Liver (tissue), 9 donors: ENCODE measurements around the gene ARPC5L. TPM values are rescaled to one million over a fixed set of nuclear protein-coding genes. Genes with fewer than 3 reads are reported as not detected.

Experiments used
- DNase-seq: peaks from one replicate; pipeline ENCODE4 v3.0.0-alpha.2; 2017; ENCODE audit warnings: low spot score
- H3K27ac ChIP-seq, 2 donors: one replicate each; pipeline ENCODE4 v1.7.0; 2013; ENCODE audit warnings: inconsistent platforms in 2 of 2, low read length in 2 of 2, control low read depth in 1 of 2, low read depth in 1 of 2, mild to moderate bottlenecking in 1 of 2
- H3K27me3 ChIP-seq, 4 donors: one replicate each; pipeline versions ENCODE4 v1.6.1 to v1.7.0; 2013; ENCODE audit warnings: low read length in 3 of 4, inconsistent platforms in 1 of 4, mild to moderate bottlenecking in 1 of 4, moderate library complexity in 1 of 4; ENCODE audit not compliant: control insufficient read depth in 4 of 4, insufficient read depth in 4 of 4
- H3K36me3 ChIP-seq, 4 donors: one replicate each; pipeline versions ENCODE4 v1.6.1 to v1.7.0; 2013; ENCODE audit warnings: low read length in 3 of 4, mild to moderate bottlenecking in 3 of 4, low read depth in 1 of 4, moderate library complexity in 1 of 4; ENCODE audit not compliant: control insufficient read depth in 4 of 4, insufficient read depth in 3 of 4
- H3K4me1 ChIP-seq, 4 donors: one replicate each; pipeline versions ENCODE4 v1.6.1 to v1.7.0; 2013; ENCODE audit warnings: low read length in 3 of 4, mild to moderate bottlenecking in 3 of 4, moderate library complexity in 1 of 4; ENCODE audit not compliant: control insufficient read depth in 4 of 4, insufficient read depth in 4 of 4
- H3K4me3 ChIP-seq, 3 donors: one replicate each; pipeline versions ENCODE4 v1.6.1 to v1.7.0; 2013; ENCODE audit warnings: low read length in 3 of 3, control low read depth in 1 of 3, low read depth in 1 of 3, mild to moderate bottlenecking in 1 of 3
- H3K9ac ChIP-seq, 2 donors: one replicate each; pipeline ENCODE4 v1.7.0; 2013; ENCODE audit warnings: low read length in 2 of 2, mild to moderate bottlenecking in 2 of 2, moderate library complexity in 2 of 2, control low read depth in 1 of 2, low read depth in 1 of 2
- H3K9me3 ChIP-seq, 4 donors: one replicate each; pipeline versions ENCODE4 v1.6.1 to v1.7.0; 2013; ENCODE audit warnings: low read length in 3 of 4; ENCODE audit not compliant: control insufficient read depth in 4 of 4
- CTCF ChIP-seq: fragments of 150-350 bp; IDR thresholded peaks from 2 replicates; pipeline ENCODE4 v1.5.1; 2017; ENCODE audit warnings: improper control_type of control experiment, low read depth, low read length; ENCODE audit not compliant: missing input control
- EGR1 ChIP-seq, 2 donors: IDR thresholded peaks; 2 replicates each; pipeline ENCODE4 v1.6.1; 2016 to 2018; ENCODE audit warnings: antibody characterized with exemption in 2 of 2, low read depth in 2 of 2
- FOXA1 ChIP-seq: IDR thresholded peaks from 2 replicates; pipeline ENCODE4 v1.6.1; 2016; ENCODE audit warnings: antibody characterized with exemption
- FOXA2 ChIP-seq: IDR thresholded peaks from 2 replicates; pipeline ENCODE4 v1.6.1; 2016; ENCODE audit warnings: antibody characterized with exemption
- GABPA ChIP-seq, 2 donors: IDR thresholded peaks in 1 of 2; conservative IDR thresholded peaks in 1 of 2; 2 replicates each; pipeline ENCODE4 v1.6.1; 2016; ENCODE audit warnings: antibody characterized with exemption in 2 of 2, mild to moderate bottlenecking in 1 of 2, moderate library complexity in 1 of 2
- HNF4A ChIP-seq, 2 donors: conservative IDR thresholded peaks; 2 replicates each; pipeline ENCODE4 v1.6.1; 2016; ENCODE audit warnings: antibody characterized with exemption in 2 of 2, mild to moderate bottlenecking in 2 of 2
- HNF4G ChIP-seq: IDR thresholded peaks from 2 replicates; pipeline ENCODE4 v1.6.1; 2016; ENCODE audit warnings: antibody characterized with exemption
- JUND ChIP-seq, 2 donors: IDR thresholded peaks; 2 replicates each; pipeline ENCODE4 v1.6.1; 2016; ENCODE audit warnings: antibody characterized with exemption in 2 of 2
- NR2F2 ChIP-seq: IDR thresholded peaks from 2 replicates; pipeline ENCODE4 v1.6.1; 2016; ENCODE audit warnings: antibody characterized with exemption
- RAD21 ChIP-seq, 2 donors: IDR thresholded peaks; 2 replicates each; pipeline ENCODE4 v1.6.1; 2016; ENCODE audit warnings: antibody characterized with exemption in 2 of 2, mild to moderate bottlenecking in 2 of 2
- RXRA ChIP-seq, 2 donors: IDR thresholded peaks; 2 replicates each; pipeline ENCODE4 v1.6.1; 2017 to 2018; ENCODE audit warnings: antibody characterized with exemption in 2 of 2, mild to moderate bottlenecking in 1 of 2
- SP1 ChIP-seq: IDR thresholded peaks from 2 replicates; pipeline ENCODE4 v1.6.1; 2018; ENCODE audit warnings: antibody characterized with exemption, mild to moderate bottlenecking
- TAF1 ChIP-seq: conservative IDR thresholded peaks from 2 replicates; pipeline ENCODE4 v1.6.1; 2016; ENCODE audit warnings: antibody characterized with exemption, mild to moderate bottlenecking
- YY1 ChIP-seq: IDR thresholded peaks from 2 replicates; pipeline ENCODE4 v1.6.1; 2016; ENCODE audit warnings: antibody characterized with exemption, mild to moderate bottlenecking
- ZBTB33 ChIP-seq: IDR thresholded peaks from 2 replicates; pipeline ENCODE4 v1.6.1; 2016; ENCODE audit warnings: antibody characterized with exemption
- WGBS: extraction: QIAGEN DNeasy Blood & Tissue Kit; methylation state at CpG from one replicate; pipeline ENCODE4 v1.1.7; 2013; 5-methylcytosine and 5-hydroxymethylcytosine counted together
- polyA plus RNA-seq, 2 donors: library from polyadenylated mRNA; stranded (reverse) in 1 of 2; unstranded in 1 of 2; fragments of 200-250 nt in 1 of 2; fragments of >200 nt in 1 of 2; fragmentation: Nextera tagmentation in 1 of 2; extraction: Ambion mirVana in 1 of 2; gene quantifications; one replicate each; pipeline versions ENCODE4 v1.2.1 to v1.2.3, GENCODE V29; 2013 to 2015
- total RNA-seq, 2 donors: library from RNA; depleted of rRNA; stranded (reverse); fragments of >200 nt; gene quantifications; one replicate each; pipeline ENCODE4 v1.2.3, GENCODE V29; 2014
- TF ChIP-seq, protein P1 (sequence below): IDR thresholded peaks from 2 replicates; pipeline ENCODE4 v1.6.1; 2016; ENCODE audit warnings: antibody characterized with exemption, mild to moderate bottlenecking
- TF ChIP-seq, protein P2 (sequence below): IDR thresholded peaks from 2 replicates; pipeline ENCODE4 v1.6.1; 2016; ENCODE audit warnings: antibody characterized with exemption
- donor health status: healthy.
- donor health status: healthy.
- donor health status: healthy.
- donor health status: healthy.
- donor health status: healthy.

ARPC5L gene
- total and polyA plus RNA-seq, 4 donors: 9.3 to 31.2 (median 17.8) TPM

- DNase-seq: no peak
- Histone ChIP-seq H3K4me3 (no peak overlapping the region), H3K9ac (no peak overlapping the region), H3K36me3 (peaks cover 15 to 40% (median 25%) of the 10 kb centered on the region in 4 donors), H3K4me1 (peaks cover 0 to 19% (median 13%) of the 10 kb centered on the region in 4 donors), H3K27ac (no peak overlapping the region), H3K9me3 (no peaks in the 10 kb centered on the region), H3K27me3 (no peaks in the 10 kb centered on the region)
- WGBS: 85% methylated on average over 9 of the region's 9 CpGs
- TF ChIP-seq JUND (IDR thresholded peaks at IDR 0.05) (no peak), HNF4A (conservative IDR thresholded peaks at IDR 0.05) (no peak), CTCF (no peak), SP1 (no peak), YY1 (no peak), FOXA2 (no peak), GABPA (IDR thresholded peaks at IDR 0.05 in 1 of 2, conservative IDR thresholded peaks at IDR 0.05 in 1 of 2) (no peak), EGR1 (IDR thresholded peaks at IDR 0.05; ENCODE audit: low read depth in 2 of 2) (no peak), RAD21 (IDR thresholded peaks at IDR 0.05) (no peak), ZBTB33 (no peak), TAF1 (no peak), FOXA1 (no peak), RXRA (IDR thresholded peaks at IDR 0.05) (no peak), NR2F2 (no peak), HNF4G (no peak)
- TF ChIP-seq, protein P1, sequence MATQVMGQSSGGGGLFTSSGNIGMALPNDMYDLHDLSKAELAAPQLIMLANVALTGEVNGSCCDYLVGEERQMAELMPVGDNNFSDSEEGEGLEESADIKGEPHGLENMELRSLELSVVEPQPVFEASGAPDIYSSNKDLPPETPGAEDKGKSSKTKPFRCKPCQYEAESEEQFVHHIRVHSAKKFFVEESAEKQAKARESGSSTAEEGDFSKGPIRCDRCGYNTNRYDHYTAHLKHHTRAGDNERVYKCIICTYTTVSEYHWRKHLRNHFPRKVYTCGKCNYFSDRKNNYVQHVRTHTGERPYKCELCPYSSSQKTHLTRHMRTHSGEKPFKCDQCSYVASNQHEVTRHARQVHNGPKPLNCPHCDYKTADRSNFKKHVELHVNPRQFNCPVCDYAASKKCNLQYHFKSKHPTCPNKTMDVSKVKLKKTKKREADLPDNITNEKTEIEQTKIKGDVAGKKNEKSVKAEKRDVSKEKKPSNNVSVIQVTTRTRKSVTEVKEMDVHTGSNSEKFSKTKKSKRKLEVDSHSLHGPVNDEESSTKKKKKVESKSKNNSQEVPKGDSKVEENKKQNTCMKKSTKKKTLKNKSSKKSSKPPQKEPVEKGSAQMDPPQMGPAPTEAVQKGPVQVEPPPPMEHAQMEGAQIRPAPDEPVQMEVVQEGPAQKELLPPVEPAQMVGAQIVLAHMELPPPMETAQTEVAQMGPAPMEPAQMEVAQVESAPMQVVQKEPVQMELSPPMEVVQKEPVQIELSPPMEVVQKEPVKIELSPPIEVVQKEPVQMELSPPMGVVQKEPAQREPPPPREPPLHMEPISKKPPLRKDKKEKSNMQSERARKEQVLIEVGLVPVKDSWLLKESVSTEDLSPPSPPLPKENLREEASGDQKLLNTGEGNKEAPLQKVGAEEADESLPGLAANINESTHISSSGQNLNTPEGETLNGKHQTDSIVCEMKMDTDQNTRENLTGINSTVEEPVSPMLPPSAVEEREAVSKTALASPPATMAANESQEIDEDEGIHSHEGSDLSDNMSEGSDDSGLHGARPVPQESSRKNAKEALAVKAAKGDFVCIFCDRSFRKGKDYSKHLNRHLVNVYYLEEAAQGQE: no peak
- TF ChIP-seq, protein P2, sequence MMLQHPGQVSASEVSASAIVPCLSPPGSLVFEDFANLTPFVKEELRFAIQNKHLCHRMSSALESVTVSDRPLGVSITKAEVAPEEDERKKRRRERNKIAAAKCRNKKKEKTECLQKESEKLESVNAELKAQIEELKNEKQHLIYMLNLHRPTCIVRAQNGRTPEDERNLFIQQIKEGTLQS: no peak
Measured at GRCh38 chr9:124858330-124859046, 3.4 kb upstream of the ARPC5L start.
